Spleen (tissue), 7 donors: Measurements from ENCODE around the gene S100A14.

Experiments
- CTCF ChIP-seq, 11 experiments: fragments of 200-600 bp in 7 of 11; fragments of 450-650 bp in 4 of 11; sonication (generic) in 4 of 11; IDR thresholded peaks in 8 of 11; conservative IDR thresholded peaks in 3 of 11; 1 replicate in 7 of 11; 2 replicates in 4 of 11; pipeline versions ENCODE4 v1.4.0 to v1.8.0; 2016 to 2021; ENCODE audit warnings: antibody characterized with exemption in 11 of 11, inconsistent platforms in 4 of 11, mild to moderate bottlenecking in 1 of 11
- POLR2A ChIP-seq, 3 donors: fragments of 450-650 bp; IDR thresholded peaks; one replicate each; pipeline ENCODE4 v1.5.1; 2017; ENCODE audit warnings: antibody characterized with exemption in 3 of 3, mild to moderate bottlenecking in 1 of 3
- POLR2AphosphoS5 ChIP-seq, 3 donors: sonication (generic); formaldehyde crosslinking; IDR thresholded peaks; one replicate each; pipeline ENCODE4 v1.5.1; 2017; ENCODE audit warnings: antibody characterized with exemption in 3 of 3
- donor health status: DM: no; HTN: no; CAD: no; lungs with moderate emphysema.
- donor health status: DM: no; HTN: no; CAD: no.
- donor health status: DM: no; HTN: no; CAD: no.

GRCh38 chr1:153638261-153638660 is 22.1 kb upstream of the S100A14 start:
- TF ChIP-seq POLR2A (IDR thresholded peaks at IDR 0.05): no peak
- no peak for TF ChIP-seq CTCF (IDR thresholded peaks at IDR 0.05 in 8 of 11, conservative IDR thresholded peaks at IDR 0.05 in 3 of 11)
- TF ChIP-seq POLR2AphosphoS5 (IDR thresholded peaks at IDR 0.05): no peak
